NCI-H2196 (cell line): ENCODE measurements around the gene PBX4.

Experiments used
- DNase-seq: peaks from one replicate; lab custom pipeline; 2025; ENCODE audit not compliant: unreplicated experiment; lab: John Stamatoyannopoulos, UW

The PBX4 gene

GRCh38 chr19:19541616-19542015 is 76.9 kb downstream of the PBX4 start:
- DNase-seq, result no peak

GRCh38 chr19:19540715-19541515 is 77.6 kb downstream of the PBX4 start:
- DNase-seq, result peak; percentile 11

GRCh38 chr19:19540064-19540714 is 78.3 kb downstream of the PBX4 start:
- DNase-seq, result no peak

GRCh38 chr19:19539698-19540063 is 78.8 kb downstream of the PBX4 start:
- no peak for DNase-seq

GRCh38 chr19:19538785-19539166 is 79.7 kb downstream of the PBX4 start:
- no peak for DNase-seq

GRCh38 chr19:19538061-19538784 is 80.3 kb downstream of the PBX4 start, which contains the start of gene CILP2:
CILP2 (plus strand) TSS chr19:19538265; CDS start chr19:19538350, 85 bp downstream.
- DNase-seq, result peak; percentile 17

GRCh38 chr19:19537075-19538048 is 81.1 kb downstream of the PBX4 start:
- DNase-seq, result no peak

- DNase-seq, result no peak
Measured at GRCh38 chr19:19535311-19536191, 82.9 kb downstream of the PBX4 start.

- DNase-seq, result no peak
Measured at GRCh38 chr19:19534556-19535265, 83.8 kb downstream of the PBX4 start.

GRCh38 chr19:19533841-19534240 is 84.6 kb downstream of the PBX4 start:
- no peak for DNase-seq

GRCh38 chr19:19532806-19533701 is 85.4 kb downstream of the PBX4 start:
- DNase-seq, result no peak

- peak; percentile 87 for DNase-seq
Measured at GRCh38 chr19:19531951-19532805, 86.3 kb downstream of the PBX4 start.

GRCh38 chr19:19530889-19531288 is 87.6 kb downstream of the PBX4 start:
- no peak for DNase-seq

- no peak for DNase-seq
Measured at GRCh38 chr19:19530423-19530804, 88.1 kb downstream of the PBX4 start.

GRCh38 chr19:19529783-19530422 is 88.6 kb downstream of the PBX4 start:
- no peak for DNase-seq

GRCh38 chr19:19528721-19529490 is 89.6 kb downstream of the PBX4 start, which contains the start of gene YJEFN3:
YJEFN3 (plus strand) TSS chr19:19528911; CDS start chr19:19528933, 22 bp downstream.
- no peak for DNase-seq
